DMS153 (cell line): ENCODE measurements around the gene PCDH17.

Source experiments
- DNase-seq: peaks from one replicate; lab custom pipeline; 2025; lab: John Stamatoyannopoulos, UW

Gene PCDH17

DNA sequence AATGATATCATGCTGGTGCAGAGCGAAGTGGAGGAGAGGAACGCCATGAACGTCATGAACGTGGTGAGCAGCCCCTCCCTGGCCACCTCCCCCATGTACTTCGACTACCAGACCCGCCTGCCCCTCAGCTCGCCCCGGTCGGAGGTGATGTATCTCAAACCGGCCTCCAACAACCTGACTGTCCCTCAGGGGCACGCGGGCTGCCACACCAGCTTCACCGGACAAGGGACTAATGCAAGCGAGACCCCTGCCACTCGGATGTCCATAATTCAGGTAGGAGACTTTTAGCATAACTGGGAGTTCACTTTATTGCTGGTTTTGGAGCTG is 3.3 kb downstream of the PCDH17 start:
- DNase-seq: no peak

DNA sequence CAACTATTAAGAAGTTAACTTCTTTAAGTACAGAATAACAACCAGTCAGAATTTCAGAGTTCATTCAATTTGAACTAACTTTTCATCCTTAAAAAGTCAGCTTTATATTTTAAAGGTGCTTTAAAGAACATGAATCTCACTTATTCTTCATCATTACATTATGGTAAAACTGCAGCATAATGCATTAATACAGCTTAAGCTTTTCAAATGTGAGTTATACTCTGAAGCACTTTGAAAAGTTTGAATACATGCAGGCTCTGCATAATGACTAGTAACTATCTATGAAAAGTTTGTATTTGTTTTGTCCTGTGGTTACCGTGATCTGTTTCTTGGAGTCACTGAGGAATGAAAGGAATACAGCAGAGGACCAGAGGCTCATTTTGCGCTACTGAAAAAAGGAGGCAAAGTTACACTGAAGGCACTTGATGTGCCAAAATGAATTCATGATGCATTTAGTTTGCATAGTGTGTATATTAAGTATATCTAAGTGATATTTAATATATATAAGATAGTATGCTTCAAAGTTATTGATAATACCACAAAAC is 4.1 kb downstream of the PCDH17 start:
- no peak for DNase-seq

DNA sequence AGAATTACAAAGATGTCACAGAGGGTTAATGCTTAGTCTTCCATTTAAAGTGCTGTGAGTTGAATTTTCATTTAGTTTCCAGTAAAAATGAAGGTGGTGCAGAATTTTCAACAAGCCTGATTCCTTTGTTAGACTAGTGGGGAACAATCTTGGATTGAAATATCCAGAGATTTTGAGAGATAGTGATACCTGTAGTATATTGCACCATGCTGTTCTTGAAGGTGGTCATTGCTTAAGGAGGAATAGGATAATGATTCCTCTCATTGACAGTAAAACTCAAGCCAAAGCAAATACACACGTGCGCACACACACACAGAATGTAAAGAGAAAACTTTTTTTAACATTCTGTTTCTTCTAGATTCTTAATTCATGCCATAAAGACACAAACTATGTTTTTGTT is 5.3 kb downstream of the PCDH17 start:
- no peak for DNase-seq

DNA sequence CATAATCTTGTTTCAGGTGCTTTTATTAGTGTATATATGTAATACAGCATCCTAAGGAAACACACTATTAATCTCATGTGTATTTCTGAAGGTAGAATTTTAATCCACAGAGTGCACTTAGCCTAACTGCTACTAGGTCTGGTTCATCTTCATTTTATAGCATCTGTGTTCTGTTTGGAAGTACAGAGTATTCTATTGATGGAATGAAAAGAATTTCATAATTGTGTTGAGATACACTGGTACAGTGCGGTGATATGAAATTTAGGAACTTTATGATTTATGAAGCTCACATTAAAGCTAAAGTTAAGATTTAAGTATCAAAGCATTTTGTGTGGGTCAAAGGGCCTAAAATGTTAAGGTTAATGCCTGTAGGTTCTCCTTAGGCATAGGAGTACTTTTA is 6.0 kb downstream of the PCDH17 start:
- DNase-seq: no peak

DNA sequence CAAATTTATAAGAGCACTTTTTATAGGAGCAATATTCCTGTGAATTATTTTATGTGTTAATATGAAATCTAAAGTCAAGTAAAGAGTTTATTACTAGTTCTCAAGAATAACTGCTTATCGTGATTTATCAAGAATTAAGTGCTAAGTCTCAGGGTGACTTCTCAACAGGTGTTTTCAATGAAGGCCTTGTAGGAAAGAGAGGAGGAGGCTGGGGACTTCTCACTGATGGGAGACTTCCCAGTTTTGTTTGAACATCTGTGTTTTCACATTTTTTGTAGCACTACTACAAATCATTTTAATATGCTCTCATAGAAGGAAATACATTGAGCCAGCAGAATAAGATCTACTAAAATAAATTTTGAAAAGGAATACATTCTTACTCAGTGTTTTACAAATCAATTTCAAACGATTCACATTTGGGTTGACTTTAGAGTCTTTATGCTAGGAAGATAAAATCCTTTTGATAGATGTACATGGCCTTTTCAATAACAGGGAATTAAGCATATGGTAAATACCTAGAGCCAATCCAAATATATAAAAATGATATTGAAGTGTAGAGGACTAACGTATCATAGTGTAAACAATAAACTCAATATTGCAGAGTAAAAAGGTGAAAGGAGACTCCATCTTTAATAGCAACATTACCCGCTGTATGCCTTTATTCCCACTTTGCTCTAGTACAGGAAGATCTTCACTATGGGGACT is 6.8 kb downstream of the PCDH17 start:
- DNase-seq: no peak

DNA sequence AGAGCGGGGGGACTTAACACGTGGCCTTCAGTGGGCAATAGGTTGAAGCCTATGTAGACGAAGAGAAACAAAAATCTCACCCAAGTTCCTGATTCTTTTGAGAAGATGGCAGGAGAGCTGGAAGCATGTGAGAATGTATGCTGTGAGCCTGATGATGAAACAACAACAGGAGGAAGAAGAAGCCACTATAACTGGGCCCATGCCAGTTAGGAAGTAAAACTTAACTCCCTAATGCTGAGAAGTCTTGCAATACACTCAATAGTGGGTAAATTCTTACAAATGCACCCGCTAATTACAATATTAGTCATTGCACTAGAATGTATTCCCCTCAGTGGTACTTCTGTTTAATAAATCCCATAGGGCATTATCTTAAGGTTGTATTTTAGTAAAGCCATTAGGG is 9.1 kb downstream of the PCDH17 start:
- no peak for DNase-seq

DNA sequence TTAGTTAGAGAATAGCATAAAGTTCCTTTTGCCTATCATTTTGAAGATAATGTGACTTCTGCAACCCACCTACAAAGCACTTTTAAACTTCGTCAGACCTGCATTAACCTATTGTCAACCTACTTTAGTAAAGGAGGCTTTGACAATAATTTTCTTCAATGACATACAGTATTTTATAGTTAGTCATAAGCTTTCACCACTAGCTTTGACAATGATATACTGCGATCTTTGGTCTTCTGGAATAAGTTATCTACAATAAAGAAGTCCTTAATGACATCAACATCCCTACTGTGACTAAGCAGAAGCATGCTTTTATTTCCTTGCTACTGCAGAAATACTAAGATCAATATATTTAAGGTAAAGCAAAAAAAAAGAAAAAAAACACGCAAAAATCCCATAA is 9.5 kb downstream of the PCDH17 start:
- no peak for DNase-seq

DNA sequence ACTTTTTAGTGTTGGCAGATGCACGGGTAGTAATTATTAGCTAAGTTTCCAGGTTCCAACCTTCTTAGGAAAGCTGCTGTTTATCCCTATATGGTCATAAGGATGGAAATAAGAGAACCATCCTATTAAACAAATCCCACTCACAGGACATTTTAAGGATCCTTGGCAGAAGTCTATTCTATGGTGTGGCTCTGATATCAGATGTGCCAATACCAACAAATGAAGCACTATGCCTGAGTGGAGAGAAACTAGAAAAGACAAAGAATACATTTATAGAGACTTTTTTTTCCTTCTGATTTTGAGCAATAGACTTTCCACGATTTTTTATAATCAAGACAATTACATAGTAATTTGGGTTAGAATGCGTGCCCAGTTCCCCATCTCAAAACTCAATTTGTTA is 12.6 kb downstream of the PCDH17 start:
- DNase-seq: no peak

DNA sequence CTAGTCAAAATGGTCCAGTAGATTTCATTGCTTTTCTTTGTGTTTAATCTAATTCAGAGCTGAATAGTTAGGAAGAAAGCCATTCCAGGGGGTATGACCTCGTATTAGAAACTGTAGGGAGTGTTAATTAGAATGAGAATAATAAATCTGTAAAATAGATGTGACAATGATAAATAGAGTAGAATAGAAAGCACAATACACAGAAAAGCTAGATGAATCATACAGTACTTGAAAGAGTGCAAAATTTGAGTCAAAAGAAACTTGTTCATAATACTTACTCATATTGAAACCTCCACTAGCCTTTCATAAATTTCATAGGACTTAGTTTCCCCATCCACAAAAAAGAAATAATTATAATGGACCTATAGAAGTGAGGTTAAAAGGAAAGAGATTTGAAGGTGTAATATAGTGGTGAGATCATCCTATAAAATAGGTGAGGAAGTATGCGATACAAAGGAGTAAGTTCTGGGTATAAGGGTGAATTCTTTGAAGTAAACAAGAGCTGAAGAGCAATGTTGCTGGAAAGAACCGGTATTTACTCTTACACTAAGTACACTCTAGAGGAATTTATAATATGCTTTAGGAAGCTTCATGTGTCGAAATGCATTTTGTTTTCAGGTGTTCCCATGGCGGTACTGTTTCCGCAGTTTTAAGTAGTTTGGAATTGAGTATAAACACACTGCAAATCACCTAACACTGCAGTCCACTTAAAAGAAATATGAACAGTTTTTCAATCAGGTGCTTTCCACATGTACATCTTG is 21.9 kb downstream of the PCDH17 start:
- no peak for DNase-seq

DNA sequence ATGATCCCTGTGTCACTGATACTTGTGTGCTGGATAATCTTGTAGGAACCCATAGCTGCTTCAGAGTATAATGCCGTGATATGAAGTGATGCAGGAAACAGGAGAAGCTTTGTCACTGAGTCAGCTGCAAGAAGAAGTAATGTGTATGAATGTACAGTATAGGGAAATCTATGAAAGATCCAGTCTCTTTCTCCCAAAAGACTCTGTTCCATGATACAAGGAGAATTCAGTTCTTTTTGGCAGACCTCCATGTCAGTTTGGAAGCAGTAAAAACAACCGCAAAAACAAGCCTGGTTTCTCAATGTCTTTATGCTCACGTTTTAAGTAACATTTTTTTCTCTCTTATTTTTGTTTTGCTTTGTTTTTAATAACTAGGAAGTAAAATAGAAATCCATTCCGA is 33.9 kb downstream of the PCDH17 start:
- no peak for DNase-seq

DNA sequence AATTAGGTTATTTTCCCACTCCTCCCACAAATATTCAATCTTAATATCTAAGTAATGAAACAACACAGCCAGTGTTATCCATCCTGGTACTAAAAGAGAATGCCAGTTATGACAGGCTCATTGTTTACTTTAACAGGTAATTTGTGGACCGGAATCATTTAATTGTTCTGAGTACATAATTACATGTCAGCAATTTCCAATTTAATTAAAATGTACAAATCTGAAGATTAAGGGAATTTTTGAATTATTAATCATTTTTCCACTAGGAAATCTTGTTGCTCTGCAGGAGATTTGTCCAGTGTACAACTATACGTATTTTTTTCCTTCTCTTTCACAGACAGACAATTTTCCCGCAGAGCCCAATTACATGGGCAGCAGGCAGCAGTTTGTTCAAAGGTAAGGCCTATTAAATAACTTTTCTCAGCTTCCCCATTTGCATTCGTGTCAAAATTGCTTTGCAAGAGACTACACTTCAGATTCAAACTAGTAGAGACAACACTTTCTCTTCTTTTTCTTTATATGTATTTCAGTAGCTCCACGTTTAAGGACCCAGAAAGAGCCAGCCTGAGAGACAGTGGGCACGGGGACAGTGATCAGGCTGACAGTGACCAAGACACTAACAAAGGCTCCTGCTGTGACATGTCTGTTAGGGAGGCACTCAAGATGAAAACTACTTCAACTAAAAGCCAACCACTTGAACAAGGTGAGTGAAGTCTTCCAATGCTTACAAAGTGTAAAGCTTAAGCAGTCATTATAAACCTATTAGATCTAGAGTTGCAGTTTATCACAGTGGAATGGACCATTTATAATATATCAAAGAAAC is 34.8 kb downstream of the PCDH17 start:
- no peak for DNase-seq

DNA sequence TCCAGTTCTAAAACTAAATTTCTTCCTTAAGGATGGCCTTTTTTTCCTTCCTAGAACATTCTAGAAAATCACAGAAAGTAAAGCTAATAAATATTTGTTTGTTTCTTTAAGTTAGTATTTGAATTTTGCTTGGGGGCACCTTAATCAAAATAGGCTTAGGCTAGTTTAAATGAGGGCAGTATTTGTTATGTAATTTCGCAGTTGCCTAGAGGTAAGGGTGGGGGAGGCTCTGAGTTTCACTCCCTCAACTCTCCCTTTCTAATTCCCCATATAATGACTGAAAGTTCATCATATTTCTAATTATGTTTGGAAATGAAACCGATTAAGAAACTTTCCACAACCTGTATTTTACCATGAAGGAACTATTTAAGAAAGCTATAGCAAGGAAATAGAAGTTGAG is 40.6 kb downstream of the PCDH17 start:
- DNase-seq: no peak

DNA sequence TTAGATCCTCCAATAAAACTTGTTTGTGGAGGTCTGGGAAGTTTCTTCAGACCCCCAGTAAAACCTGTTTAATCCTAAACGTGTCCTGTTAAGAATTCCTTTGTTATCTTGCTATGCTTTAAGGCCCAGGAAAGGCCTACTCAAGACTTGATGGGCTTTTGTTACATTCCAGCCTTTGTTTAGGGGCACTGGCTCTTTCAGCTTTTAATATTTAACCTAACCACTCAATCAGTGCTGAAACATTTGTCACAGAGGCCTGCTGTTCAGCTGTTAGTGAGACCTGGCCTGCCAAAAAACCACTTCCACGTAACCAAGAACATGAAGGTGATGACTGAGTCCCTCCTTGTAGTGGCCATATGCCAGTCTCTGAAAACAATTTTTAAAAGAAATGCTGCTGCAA is 41.7 kb downstream of the PCDH17 start:
- no peak for DNase-seq

DNA sequence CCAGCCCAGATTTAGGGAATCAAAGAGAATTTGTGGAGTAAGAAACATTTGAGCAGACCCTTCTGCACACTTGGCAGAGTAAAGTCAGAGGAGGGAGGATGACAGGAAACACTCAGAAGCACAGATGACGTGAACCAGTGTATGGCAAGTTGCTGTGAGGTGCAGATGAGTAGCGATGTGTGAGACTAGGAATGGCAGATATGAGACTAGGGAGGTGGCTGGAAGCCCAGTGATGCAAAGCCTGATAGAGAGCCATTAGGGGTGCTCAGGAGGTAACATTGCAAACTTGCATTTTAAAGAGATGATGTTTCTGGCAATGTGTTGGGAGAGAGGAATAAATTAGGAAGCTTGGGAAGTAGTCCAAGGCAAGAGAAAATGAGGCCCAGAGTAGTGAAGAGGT is 44.0 kb downstream of the PCDH17 start:
- no peak for DNase-seq

DNA sequence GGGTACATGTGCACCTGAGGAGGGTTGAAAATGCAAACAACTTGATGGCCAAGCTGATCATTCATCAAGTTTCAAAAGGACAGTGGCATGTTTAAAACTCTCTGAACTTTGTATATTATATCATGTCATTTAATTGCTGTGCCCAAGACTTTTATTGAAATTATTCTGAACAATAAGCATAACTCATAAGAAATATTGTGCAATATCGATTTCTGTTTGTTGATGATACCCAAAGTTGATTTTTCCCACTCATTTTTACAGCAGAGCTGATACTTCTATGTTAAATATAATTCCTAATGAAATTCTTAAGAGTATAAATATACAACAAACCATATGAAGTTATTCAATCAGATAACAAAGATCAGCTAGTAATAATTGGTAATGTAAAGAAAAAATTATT is 49.1 kb downstream of the PCDH17 start:
- DNase-seq: no peak

DNA sequence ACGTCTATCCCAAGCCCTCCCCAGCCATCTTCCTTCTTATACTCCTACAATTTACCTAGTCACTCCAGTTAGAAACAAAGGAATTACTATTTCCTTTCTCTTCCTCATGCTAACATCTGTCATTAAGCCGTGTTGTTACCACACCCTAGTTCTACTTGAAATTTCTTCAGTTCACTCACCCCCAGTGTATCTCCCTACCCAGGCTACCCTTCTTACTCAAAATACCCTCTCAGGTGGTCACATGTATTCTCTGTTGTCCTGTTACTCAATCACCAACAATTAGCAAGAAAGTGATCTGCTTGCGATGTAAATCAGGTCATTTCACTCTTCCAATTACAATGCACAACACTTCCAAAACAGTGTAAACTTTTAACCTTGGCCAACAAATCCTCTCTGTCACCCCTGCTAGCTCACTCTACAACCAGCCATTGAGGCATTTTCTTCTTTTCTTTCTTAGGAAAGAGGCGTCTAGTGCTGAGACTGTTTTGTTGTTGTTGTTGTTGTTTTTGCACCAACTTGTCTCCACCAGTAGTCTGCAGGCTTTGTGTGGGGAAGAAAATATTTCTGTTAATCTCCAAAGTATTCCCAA is 50.7 kb downstream of the PCDH17 start:
- DNase-seq: no peak

DNA sequence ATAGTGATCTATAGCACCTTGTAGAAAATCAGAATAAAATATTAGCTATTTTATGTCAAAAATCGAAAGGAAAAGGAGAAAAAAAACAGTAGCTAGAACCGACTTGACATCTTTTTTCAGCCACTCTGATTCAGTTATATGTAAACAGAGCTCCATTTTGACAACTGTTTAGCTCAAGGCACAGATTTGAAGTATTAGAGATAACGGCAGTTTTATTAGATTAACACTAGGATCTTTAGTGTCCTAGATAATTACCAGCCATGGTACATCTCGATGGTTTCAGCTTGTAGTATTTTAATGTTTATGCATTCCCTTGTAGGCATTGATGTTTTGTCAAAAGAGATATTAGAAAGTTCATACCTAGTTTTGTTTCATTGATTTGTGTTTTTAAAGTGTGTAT is 67.3 kb downstream of the PCDH17 start:
- DNase-seq: no peak

DNA sequence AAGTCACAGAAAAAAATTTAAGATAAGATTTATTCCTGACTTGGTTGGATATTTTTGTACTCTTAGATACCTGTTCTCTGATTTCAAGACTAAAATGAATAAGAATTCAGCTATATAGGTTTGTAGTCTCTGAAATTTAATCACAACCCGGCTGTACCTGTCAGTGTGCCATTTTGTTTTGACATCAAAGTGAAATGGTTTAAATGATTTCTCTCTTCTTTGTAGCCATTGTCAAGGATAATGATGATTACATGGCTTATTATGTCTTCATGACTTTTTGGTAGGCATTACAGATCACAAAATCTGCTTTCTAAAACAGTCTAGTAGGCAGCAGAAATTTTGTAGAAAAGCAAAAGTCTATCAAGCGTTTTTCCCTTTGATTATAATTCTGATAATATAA is 72.5 kb downstream of the PCDH17 start:
- no peak for DNase-seq

DNA sequence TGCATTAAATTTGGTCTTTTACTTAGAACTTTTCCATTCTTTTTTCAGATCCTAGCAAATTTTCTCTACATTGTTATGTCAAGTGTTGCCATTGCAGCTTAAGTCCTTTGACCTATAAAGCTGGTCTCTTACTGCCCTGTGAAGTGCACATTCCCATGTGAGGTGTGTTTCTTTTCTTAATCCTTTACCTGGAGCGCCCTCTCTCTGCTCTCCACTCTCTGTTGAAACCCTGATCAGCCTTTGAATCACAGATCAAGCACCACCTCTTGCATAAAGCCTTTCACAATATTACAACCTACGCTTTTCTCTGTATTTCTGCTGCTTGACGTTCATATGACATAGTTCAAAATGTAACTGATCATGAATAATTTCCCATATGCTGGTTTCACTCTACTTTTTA is 84.8 kb downstream of the PCDH17 start:
- DNase-seq: no peak

DNA sequence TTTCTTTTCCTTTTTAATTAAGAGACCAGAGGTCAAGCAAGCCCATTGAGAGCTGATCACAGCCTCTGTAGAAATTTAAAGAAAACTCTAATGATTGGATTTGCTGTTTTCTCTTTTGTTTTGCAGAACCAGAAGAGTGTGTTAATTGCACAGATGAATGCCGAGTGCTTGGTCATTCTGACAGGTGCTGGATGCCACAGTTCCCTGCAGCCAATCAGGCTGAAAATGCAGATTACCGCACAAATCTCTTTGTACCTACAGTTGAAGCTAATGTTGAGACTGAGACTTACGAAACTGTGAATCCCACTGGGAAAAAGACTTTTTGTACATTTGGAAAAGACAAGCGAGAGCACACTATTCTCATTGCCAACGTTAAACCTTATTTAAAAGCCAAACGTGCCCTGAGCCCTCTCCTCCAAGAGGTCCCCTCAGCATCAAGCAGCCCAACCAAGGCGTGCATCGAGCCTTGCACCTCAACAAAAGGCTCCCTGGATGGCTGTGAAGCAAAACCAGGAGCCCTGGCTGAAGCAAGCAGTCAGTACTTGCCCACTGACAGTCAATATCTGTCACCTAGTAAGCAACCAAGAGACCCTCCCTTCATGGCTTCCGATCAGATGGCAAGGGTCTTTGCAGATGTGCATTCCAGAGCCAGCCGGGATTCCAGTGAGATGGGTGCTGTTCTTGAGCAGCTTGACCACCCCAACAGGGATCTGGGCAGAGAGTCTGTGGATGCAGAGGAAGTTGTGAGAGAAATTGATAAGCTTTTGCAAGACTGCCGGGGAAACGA is 93.1 kb downstream of the PCDH17 start:
- DNase-seq: no peak

DNA sequence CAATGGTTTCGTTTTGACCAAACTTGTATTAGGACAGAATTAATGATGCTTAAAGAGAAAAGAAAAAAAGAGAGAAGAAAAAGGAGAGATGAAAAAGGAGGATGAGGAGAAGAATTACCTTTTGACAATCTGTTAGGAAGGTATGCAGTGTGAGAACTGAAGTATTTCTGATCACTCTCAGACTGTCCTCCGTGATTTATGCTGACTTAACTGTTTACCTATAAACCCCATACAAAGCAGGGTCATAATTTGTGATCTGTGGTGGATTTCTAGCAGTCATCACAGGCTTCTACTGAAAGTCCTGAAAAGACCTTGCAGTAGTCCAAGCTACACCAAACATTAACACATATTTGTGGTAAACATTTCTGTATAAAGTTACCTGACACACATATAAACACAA is 93.9 kb downstream of the PCDH17 start:
- DNase-seq: no peak

DNA sequence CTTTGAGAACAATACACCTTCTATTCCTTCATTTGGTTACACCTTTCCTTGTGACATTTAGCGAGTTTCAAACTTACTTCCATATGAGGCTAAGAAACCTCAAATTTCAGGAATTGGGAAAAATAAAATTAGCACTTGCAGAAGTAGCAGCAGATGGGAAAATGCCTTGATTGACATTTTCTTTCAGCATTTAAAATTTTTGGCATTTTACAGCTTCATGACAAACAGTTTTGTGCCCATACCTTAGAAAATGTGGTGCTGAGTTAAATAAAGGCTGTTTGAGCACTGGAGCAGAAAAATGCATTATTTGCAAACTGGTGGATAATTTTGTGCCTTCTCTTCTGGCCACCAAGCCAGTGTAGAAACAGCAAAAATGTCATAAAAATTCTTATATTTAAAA is 95.4 kb downstream of the PCDH17 start:
- no peak for DNase-seq
